Naive thymus-derived CD4-positive, alpha-beta T cell (primary cell): ENCODE results near the gene MST1. TPM values are rescaled to one million over a fixed set of nuclear protein-coding genes. Genes with fewer than 3 reads are reported as not detected.
A peak's percentile ranks its signal among the peaks of the same experiment; 100 is the strongest.

Experiments used
- ATAC-seq: fragments of 150-1000 bp; cut with Tn5 transposase; 2 replicates; pipeline ENCODE4 v1.10.0; 2021; ENCODE audit warnings: mild to moderate bottlenecking, moderate library complexity
- CTCF ChIA-PET: fragments of 350-600 bp; sonication (Branson Sonifier 250); formaldehyde crosslinking; loops from one replicate; lab custom pipeline; 2021; ENCODE audit warnings: antibody characterized with exemption; lab: Charles Lee
- POLR2A ChIA-PET: fragments of 350-600 bp; sonication (Branson Sonifier 250); formaldehyde crosslinking; loops from one replicate; lab custom pipeline; 2021; ENCODE audit warnings: antibody characterized with exemption, inconsistent platforms; lab: Charles Lee
- DNase-seq, 9 donors: peaks; one replicate each; pipeline versions ENCODE4 v3.0.0 to v3.0.0-alpha.2; 2020 to 2022; ENCODE audit warnings: mixed read lengths in 1 of 9
- H3K27ac ChIP-seq: one replicate; pipeline ENCODE4 v1.7.0; 2013; ENCODE audit warnings: mild to moderate bottlenecking, low read depth, low read length, moderate library complexity
- H3K27me3 ChIP-seq, 2 donors: one replicate each; pipeline ENCODE4 v1.7.0; 2013; ENCODE audit warnings: low read length in 2 of 2, mild to moderate bottlenecking in 2 of 2, moderate library complexity in 2 of 2; ENCODE audit not compliant: control insufficient read depth in 2 of 2, insufficient read depth in 2 of 2
- H3K36me3 ChIP-seq, 3 experiments: 1 replicate in 2 of 3; 2 replicates in 1 of 3; pipeline ENCODE4 v1.7.0; 2013; ENCODE audit warnings: low read length in 3 of 3, mild to moderate bottlenecking in 3 of 3, moderate library complexity in 1 of 3; ENCODE audit not compliant: insufficient read depth in 3 of 3, control insufficient read depth in 2 of 3
- H3K4me1 ChIP-seq, 2 donors: one replicate each; pipeline ENCODE4 v1.7.0; 2013; ENCODE audit warnings: low read length in 2 of 2, mild to moderate bottlenecking in 2 of 2, moderate library complexity in 1 of 2; ENCODE audit not compliant: control insufficient read depth in 2 of 2, insufficient read depth in 2 of 2
- H3K4me3 ChIP-seq: 2 replicates; pipeline ENCODE4 v1.7.0; 2013; ENCODE audit warnings: mild to moderate bottlenecking, low read length
- H3K9me3 ChIP-seq, 3 experiments: 1 replicate in 2 of 3; 2 replicates in 1 of 3; pipeline ENCODE4 v1.7.0; 2013; ENCODE audit warnings: low read length in 3 of 3; ENCODE audit not compliant: control insufficient read depth in 2 of 3
- H3K27ac Mint-ChIP-seq, 9 donors: one replicate each; pipeline ENCODE4 v1.8.0; 2020 to 2022; ENCODE audit warnings: mixed read lengths in 9 of 9, mild to moderate bottlenecking in 8 of 9, moderate library complexity in 5 of 9, inconsistent platforms in 2 of 9
- H3K27me3 Mint-ChIP-seq, 5 donors: one replicate each; pipeline ENCODE4 v1.8.0; 2021 to 2022; ENCODE audit warnings: mixed read lengths in 5 of 5, mild to moderate bottlenecking in 1 of 5
- H3K36me3 Mint-ChIP-seq, 5 donors: one replicate each; pipeline ENCODE4 v1.8.0; 2020 to 2022; ENCODE audit warnings: mixed read lengths in 5 of 5, mild to moderate bottlenecking in 3 of 5, inconsistent platforms in 1 of 5
- H3K4me1 Mint-ChIP-seq, 7 donors: one replicate each; pipeline ENCODE4 v1.8.0; 2020 to 2022; ENCODE audit warnings: mixed read lengths in 7 of 7, mild to moderate bottlenecking in 3 of 7, inconsistent platforms in 1 of 7
- H3K4me3 Mint-ChIP-seq, 10 donors: one replicate each; pipeline ENCODE4 v1.8.0; 2020 to 2022; ENCODE audit warnings: mild to moderate bottlenecking in 10 of 10, mixed read lengths in 10 of 10, moderate library complexity in 6 of 10, inconsistent platforms in 2 of 10
- H3K9me3 Mint-ChIP-seq, 11 donors: one replicate each; pipeline ENCODE4 v1.8.0; 2020 to 2022; ENCODE audit warnings: mixed read lengths in 11 of 11, mild to moderate bottlenecking in 4 of 11, inconsistent platforms in 1 of 11, moderate library complexity in 1 of 11
- intact Hi-C, 2 donors: fragments of 100-400 bp; cut with micrococcal nuclease; formaldehyde crosslinking; loops; one replicate each; pipeline ENCODE4 v1.15.1; 2023
- polyA plus RNA-seq, 2 donors: library from polyadenylated mRNA; unstranded; fragments of 300-500 nt; fragmentation: Illumina TruSeq; gene quantifications; one replicate each; pipeline ENCODE4 v1.2.3, GENCODE V29; 2021
- total RNA-seq, 6 experiments: library from RNA in 5 of 6; stranded (reverse) in 5 of 6; gene quantifications; 1 replicate in 5 of 6; 2 replicates in 1 of 6; pipeline ENCODE4 v1.2.3 and lab custom pipeline; 2021 to 2026

MST1 gene
- total and polyA plus RNA-seq, 7 experiments from 2014 or later = 0.90 to 12.8 (median 9.6) TPM

DNA sequence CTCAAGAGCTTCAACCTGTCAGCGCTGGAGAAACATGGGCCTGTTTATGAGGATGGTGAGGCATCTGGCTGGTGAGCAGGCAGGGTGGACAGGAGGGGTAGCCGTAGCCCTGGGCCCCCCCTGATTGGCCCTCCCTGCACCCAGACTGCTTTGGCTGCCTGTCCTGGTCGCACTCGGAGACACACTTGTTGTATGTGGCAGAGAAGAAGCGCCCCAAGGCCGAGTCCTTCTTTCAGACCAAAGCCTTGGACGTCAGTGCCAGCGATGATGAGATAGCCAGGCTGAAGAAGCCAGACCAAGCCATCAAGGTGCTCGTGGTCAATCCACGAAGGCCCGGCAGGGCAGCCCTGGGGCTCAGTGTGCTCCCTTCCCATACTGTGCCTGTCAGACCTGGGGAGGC lies 13.4 kb downstream of the MST1 start:
- Histone ChIP-seq H3K27me3 (no peaks in the 10 kb centered on the region), H3K4me3 (no peak overlapping the region), H3K36me3 (peaks cover 9 to 58% (median 23%) of the 10 kb centered on the region in 3 experiments), H3K9me3 (no peaks in the 10 kb centered on the region), H3K27ac (no peak overlapping the region), H3K4me1 (peaks cover 16 to 31% of the 10 kb centered on the region in 2 donors)
- no peak for ATAC-seq
- H3K4me1 Mint-ChIP-seq = peaks cover 22 to 57% (median 43%) of the 10 kb centered on the region in 7 donors
- peak overlapping the region in 8 of 10 donors; percentile 90 to 97 (median 94) for H3K4me3 Mint-ChIP-seq
- intact Hi-C loops = loop anchor here in 1 of 2 donors (2.0 to 10.0 kb wide), 2 partner anchors 669 to 889 kb away; partner anchors contain the start of genes C3orf18, HEMK1 and WDR6
- ChIA-PET POLR2A (no interaction called here), CTCF (interaction anchor here (0.9 kb wide), 1 partner anchor 136 kb away, joined by 6 read pairs; no protein-coding TSS in a partner anchor)
- peaks cover 0 to 25% (median 9%) of the 10 kb centered on the region in 5 donors for H3K36me3 Mint-ChIP-seq
- DNase-seq = no peak
- H3K27me3 Mint-ChIP-seq = no peaks in the 10 kb centered on the region
- no peaks in the 10 kb centered on the region for H3K9me3 Mint-ChIP-seq
- peak overlapping the region in 3 of 9 donors; percentile 19 to 99 (median 37) for H3K27ac Mint-ChIP-seq

DNA sequence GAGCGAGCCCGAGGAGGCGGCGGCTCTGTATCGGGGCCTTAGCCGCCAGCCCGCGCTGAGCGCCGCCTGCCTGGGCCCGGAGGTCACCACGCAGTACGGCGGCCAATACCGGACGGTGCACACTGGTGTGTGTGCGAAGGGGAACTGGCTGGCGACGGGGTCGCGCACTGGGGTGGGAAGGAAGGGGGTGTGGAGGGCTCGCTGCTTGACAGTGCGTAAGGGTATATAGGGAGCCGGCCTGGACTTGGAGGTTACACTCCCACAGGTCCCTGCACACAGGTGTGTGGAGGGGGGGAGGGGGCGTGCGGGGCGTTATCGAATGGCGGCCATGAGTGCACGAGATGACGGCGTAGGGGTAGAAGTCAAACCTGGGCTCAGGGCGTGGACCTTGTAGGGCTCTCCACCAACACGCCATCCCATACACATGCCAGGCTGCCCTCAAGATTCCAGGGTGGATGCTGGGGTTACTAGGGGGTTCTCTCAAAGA lies 14.7 kb downstream of the MST1 start:
- Histone ChIP-seq H3K4me1 (peaks cover 16 to 31% of the 10 kb centered on the region in 2 donors), H3K27ac (peak overlapping the region; percentile 94), H3K36me3 (peaks cover 9 to 45% (median 14%) of the 10 kb centered on the region in 3 experiments), H3K4me3 (peak overlapping the region; percentile 79), H3K9me3 (no peaks in the 10 kb centered on the region), H3K27me3 (no peaks in the 10 kb centered on the region)
- H3K36me3 Mint-ChIP-seq = peaks cover 0 to 13% (median 4%) of the 10 kb centered on the region in 5 donors
- intact Hi-C loops = loop anchor here (1.0 to 10.0 kb wide), 22 partner anchors 15 to 890 kb away; partner anchors contain the start of genes MST1 (in 2 of the 2), RNF123 (in 2 of the 2), TRAIP (in 2 of the 2) and USP4 (in 2 of the 2)
- ChIA-PET POLR2A (interaction anchor here (0.5 kb wide), 1 partner anchor 284 kb away, joined by 3 read pairs; no protein-coding TSS in a partner anchor), CTCF (no interaction called here)
- DNase-seq = peak in 1 of 9 donors; percentile 48
- peaks cover 15 to 57% (median 38%) of the 10 kb centered on the region in 7 donors for H3K4me1 Mint-ChIP-seq
- no peaks in the 10 kb centered on the region for H3K9me3 Mint-ChIP-seq
- no peaks in the 10 kb centered on the region for H3K27me3 Mint-ChIP-seq
- peak overlapping the region; percentile 90 to 97 (median 94) for H3K4me3 Mint-ChIP-seq
- H3K27ac Mint-ChIP-seq = peak overlapping the region in 8 of 9 donors; percentile 17 to 99 (median 86)
- ATAC-seq = peak; percentile 8

DNA sequence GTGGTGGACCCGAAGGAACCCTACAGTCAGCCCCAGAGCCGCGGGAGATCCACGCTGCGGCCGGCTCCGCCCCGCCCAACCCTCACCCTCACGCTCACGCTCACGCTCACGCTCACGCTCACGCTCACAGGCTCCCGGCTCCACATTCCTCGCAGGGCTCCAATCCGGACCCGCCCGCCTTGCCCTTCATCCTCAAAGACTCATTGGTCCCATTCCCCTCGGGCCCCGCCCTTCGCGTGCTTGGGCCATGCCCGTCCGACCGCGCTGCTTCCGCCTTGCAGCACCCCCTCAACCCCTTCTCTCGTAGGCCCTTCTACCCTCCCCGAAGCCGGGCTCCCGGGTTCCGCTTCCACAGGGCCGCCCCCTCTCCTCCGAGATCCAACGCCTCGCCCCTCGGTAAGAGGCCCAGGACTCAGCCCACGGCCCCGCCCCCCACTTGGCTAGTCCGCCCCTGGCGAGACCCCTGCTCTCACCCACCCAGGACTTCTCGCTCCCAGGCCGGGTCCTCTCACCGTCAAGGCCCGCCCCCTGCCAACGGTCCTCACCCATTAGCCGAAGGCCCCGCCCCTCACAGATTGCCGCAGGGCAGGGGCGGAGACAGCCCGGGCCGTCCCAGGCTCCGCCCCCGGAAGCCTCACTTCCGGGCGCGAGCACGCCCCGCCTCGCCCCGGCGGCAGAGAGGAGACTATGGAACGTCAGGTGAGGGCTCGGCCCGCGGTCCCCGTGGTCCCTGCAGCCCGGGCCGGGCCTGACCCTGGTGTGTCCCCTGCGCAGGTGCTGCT lies 15.4 kb downstream of the MST1 start, which contains the start of gene APEH:
TSS of gene APEH (plus strand) at position 637 of the 782 bp plus-strand sequence. CDS start at position 688, 51 bp downstream.
- ATAC-seq (peak; percentile 93), DNase-seq (peak; percentile 94 to 99 (median 98))
- Histone ChIP-seq H3K4me3 (peak within 1 kb of the TSS; percentile 79), H3K36me3 (peaks cover 7 to 38% (median 8%) of the 10 kb centered on the region in 3 experiments), H3K4me1 (peaks cover 16 to 31% of the 10 kb centered on the region in 2 donors), H3K27ac (peak within 1 kb of the TSS; percentile 94), H3K27me3 (no peaks in the 10 kb centered on the region), H3K9me3 (no peaks in the 10 kb centered on the region)
- Mint-ChIP-seq H3K27ac (peak within 1 kb of the TSS; percentile 93 to 99 (median 96)), H3K27me3 (no peaks in the 10 kb centered on the region), H3K4me3 (peak within 1 kb of the TSS; percentile 90 to 97 (median 94)), H3K36me3 (peaks cover 0 to 13% (median 4%) of the 10 kb centered on the region in 5 donors), H3K9me3 (no peaks in the 10 kb centered on the region), H3K4me1 (peaks cover 15 to 57% (median 38%) of the 10 kb centered on the region in 7 donors)
- ChIA-PET POLR2A (interaction anchor here (0.5 to 3.4 kb wide), 5 partner anchors 15 to 285 kb away, joined by 3 to 45 read pairs (median 3); partner anchors contain the start of genes MST1 and RNF123), CTCF (interaction anchor here (0.6 to 5.4 kb wide), 2 partner anchors 133 to 412 kb away, joined by 5 to 111 read pairs; no protein-coding TSS in a partner anchor)
- intact Hi-C loops = loop anchor here (1.0 to 10.0 kb wide), 24 partner anchors 15 to 891 kb away; partner anchors contain the start of genes AMIGO3 (in 2 of the 2), DAG1 (in 2 of the 2), MST1 (in 2 of the 2) and RNF123 (in 2 of the 2)

DNA sequence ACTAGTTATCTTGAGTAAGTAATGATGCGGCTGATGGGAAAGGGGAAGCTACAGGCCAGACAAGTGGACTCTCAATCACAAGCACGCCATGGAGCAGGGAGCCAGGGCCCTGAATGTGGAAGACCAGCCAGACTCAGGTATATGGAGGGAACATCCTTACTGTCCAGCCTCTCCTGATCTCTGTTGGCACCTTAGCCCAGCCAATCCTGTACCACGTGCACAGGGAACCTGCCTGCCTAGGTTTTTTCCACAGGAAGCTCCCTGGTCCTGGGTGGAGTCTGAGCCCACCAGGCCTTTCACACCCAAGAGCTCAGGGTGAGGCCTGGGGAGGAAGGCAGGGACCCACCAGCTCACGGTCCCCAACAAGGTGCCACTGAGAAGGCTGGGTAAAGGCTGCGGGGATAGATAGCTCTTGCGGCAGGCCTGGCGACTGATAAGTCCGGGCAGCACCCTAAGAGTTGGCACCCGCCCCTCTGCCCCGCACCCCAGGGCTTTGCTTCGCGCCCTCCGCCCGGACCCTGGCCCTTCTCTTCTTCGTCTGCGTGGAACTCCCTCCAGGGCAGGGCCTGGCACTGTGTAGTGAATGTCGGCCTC lies 16.1 kb downstream of the MST1 start:
- peak overlapping the region; percentile 90 to 97 (median 94) for H3K4me3 Mint-ChIP-seq
- peak overlapping the region; percentile 79 for H3K4me3 ChIP-seq
- ATAC-seq (no peak), DNase-seq (peak in 2 of 9 donors; percentile 8 to 14)
- no peaks in the 10 kb centered on the region for H3K9me3 Mint-ChIP-seq
- intact Hi-C loops = loop anchor here (1.0 to 10.0 kb wide), 10 partner anchors 46 to 892 kb away; partner anchors contain the start of genes AMIGO3 (in 1 of the 2), C3orf18 (in 1 of the 2), DAG1 (in 1 of the 2) and HEMK1 (in 1 of the 2)
- peaks cover 15 to 52% (median 35%) of the 10 kb centered on the region in 7 donors for H3K4me1 Mint-ChIP-seq
- H3K9me3 ChIP-seq = no peaks in the 10 kb centered on the region
- H3K27ac Mint-ChIP-seq = peak overlapping the region; percentile 93 to 99 (median 96)
- peaks cover 0 to 10% (median 3%) of the 10 kb centered on the region in 5 donors for H3K36me3 Mint-ChIP-seq
- H3K27me3 ChIP-seq = no peaks in the 10 kb centered on the region
- POLR2A ChIA-PET = interaction anchor here (0.6 to 3.4 kb wide), 5 partner anchors 16 to 691 kb away, joined by 3 to 45 read pairs (median 3); partner anchors contain the start of genes MST1 and RNF123
- peaks cover under 1 to 31% (median 4%) of the 10 kb centered on the region in 3 experiments for H3K36me3 ChIP-seq
- CTCF ChIA-PET = interaction anchor here (0.6 to 5.4 kb wide), 4 partner anchors 91 to 413 kb away, joined by 4 to 111 read pairs (median 10); no protein-coding TSS in a partner anchor
- H3K27me3 Mint-ChIP-seq = no peaks in the 10 kb centered on the region
- peak overlapping the region; percentile 94 for H3K27ac ChIP-seq
- peaks cover 16 to 31% of the 10 kb centered on the region in 2 donors for H3K4me1 ChIP-seq

DNA sequence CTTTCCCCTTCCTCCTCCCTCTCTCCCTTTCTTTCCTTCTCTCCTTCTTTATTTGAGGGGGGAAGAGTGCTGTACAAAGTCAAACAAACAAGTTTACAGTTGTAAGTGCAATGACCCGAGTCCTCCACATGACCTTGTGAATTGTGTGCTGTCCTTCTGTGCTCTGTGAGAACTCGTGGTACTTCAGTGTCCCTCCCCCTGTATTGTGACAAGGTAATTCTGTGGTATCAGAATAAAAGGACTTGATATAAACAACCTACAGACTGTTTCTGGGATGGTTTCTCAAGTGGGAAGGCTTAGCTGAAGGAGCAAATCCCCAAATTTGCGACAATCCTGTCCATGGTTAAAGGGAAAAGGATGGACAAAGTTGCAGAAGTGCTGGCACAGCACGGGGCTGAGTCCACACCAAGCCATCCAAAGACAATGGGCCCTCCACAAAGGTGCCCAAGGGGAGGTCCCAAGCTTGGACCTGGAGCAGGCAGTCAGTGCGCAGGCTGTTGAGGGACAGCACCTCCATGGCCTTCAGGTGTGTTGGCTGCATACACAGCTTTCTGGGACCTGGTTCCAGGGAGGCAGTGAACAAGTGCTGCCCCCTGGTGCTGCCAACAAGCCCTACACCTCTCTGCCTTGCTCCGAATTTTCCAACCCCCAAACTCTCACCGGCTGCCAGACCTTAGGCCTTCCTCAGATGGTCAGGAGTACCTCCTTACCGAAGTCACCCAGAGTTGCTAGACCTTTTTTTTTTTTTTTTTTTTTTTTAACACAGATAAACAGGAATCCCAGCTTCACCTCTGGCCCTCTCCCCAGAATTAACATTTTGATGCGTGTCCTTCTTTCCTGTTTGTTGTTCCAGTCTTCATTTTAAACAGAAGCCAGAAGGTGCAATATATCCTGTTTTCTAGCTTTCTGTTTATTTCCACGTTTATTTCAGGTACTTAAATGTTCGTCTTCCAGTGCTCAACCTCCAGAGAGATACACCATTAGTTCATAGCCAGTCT lies 17.7 kb downstream of the MST1 start:
- H3K27me3 ChIP-seq = no peaks in the 10 kb centered on the region
- H3K4me1 ChIP-seq = peaks cover 16 to 25% of the 10 kb centered on the region in 2 donors
- Mint-ChIP-seq H3K9me3 (no peaks in the 10 kb centered on the region), H3K4me1 (peaks cover 15 to 39% (median 32%) of the 10 kb centered on the region in 7 donors), H3K36me3 (peaks cover 0 to 5% (median 0%) of the 10 kb centered on the region in 5 donors), H3K4me3 (peak overlapping the region; percentile 43 to 83 (median 74)), H3K27ac (peak overlapping the region; percentile 33 to 89 (median 68)), H3K27me3 (no peaks in the 10 kb centered on the region)
- peak overlapping the region; percentile 21 for H3K27ac ChIP-seq
- intact Hi-C loops = loop anchor here (1.0 to 10.0 kb wide), 9 partner anchors 104 to 893 kb away; partner anchors contain the start of genes C3orf18 (in 1 of the 2), HEMK1 (in 1 of the 2), HYAL3 (in 1 of the 2) and KLHDC8B (in 1 of the 2)
- peak; percentile 44 to 74 (median 66) for DNase-seq
- peak; percentile 10 for ATAC-seq
- ChIA-PET POLR2A (interaction anchor here (3.4 kb wide), 1 partner anchor 132 kb away, joined by 45 read pairs; no protein-coding TSS in a partner anchor), CTCF (interaction anchor here (0.6 to 5.4 kb wide), 11 partner anchors 10 to 1349 kb away, joined by 3 to 111 read pairs (median 4); no protein-coding TSS in a partner anchor)
- H3K4me3 ChIP-seq = no peak overlapping the region
- H3K9me3 ChIP-seq = no peaks in the 10 kb centered on the region
- peaks cover 0 to 15% (median 0%) of the 10 kb centered on the region in 3 experiments for H3K36me3 ChIP-seq
